H9 (cell line): ENCODE measurements around the gene ODAD2. TPM values are rescaled to one million over a fixed set of nuclear protein-coding genes. Genes with fewer than 3 reads are reported as not detected.

Experiments used
- DNase-seq: peaks from one replicate; pipeline ENCODE4 v3.0.0-alpha.2; 2017
- H2AFZ ChIP-seq: one replicate; pipeline ENCODE4 v1.6.1; 2013; ENCODE audit warnings: mild to moderate bottlenecking, low read length, control low read depth, moderate library complexity
- H2AK5ac ChIP-seq: 2 replicates; pipeline ENCODE4 v1.6.1; 2013; ENCODE audit warnings: low read length, control low read depth, mixed read lengths; ENCODE audit not compliant: insufficient read length
- H2BK120ac ChIP-seq: one replicate; pipeline ENCODE4 v1.6.1; 2013; ENCODE audit warnings: low read depth, mild to moderate bottlenecking, low read length, control low read depth, inconsistent platforms; ENCODE audit not compliant: poor library complexity, severe bottlenecking
- H2BK12ac ChIP-seq: 2 replicates; pipeline ENCODE4 v1.6.1; 2013; ENCODE audit warnings: low read length, control low read depth, mixed read lengths, low read depth; ENCODE audit not compliant: insufficient read length
- H2BK15ac ChIP-seq: 2 replicates; pipeline ENCODE4 v1.6.1; 2013; ENCODE audit warnings: low read depth, low read length, control low read depth
- H2BK20ac ChIP-seq: one replicate; pipeline ENCODE4 v1.6.1; 2013; ENCODE audit warnings: low read depth, mild to moderate bottlenecking, low read length, control low read depth, inconsistent platforms; ENCODE audit not compliant: poor library complexity, severe bottlenecking
- H2BK5ac ChIP-seq: 2 replicates; pipeline ENCODE4 v1.6.1; 2013; ENCODE audit warnings: low read length, control low read depth, mixed read lengths; ENCODE audit not compliant: insufficient read length
- H3K14ac ChIP-seq: 2 replicates; pipeline ENCODE4 v1.6.1; 2013; ENCODE audit warnings: low read length, control low read depth; ENCODE audit not compliant: insufficient read depth
- H3K18ac ChIP-seq: 2 replicates; pipeline ENCODE4 v1.6.1; 2013; ENCODE audit warnings: low read depth, mild to moderate bottlenecking, mixed read lengths, low read length, control low read depth; ENCODE audit not compliant: insufficient read length
- H3K23ac ChIP-seq: 2 replicates; pipeline ENCODE4 v1.6.1; 2013; ENCODE audit warnings: low read length, control low read depth, mixed read lengths, low read depth; ENCODE audit not compliant: insufficient read length
- H3K23me2 ChIP-seq: 2 replicates; pipeline ENCODE4 v1.6.1; 2013; ENCODE audit warnings: low read depth, mild to moderate bottlenecking, mixed read lengths, low read length, control low read depth; ENCODE audit not compliant: insufficient read length, poor library complexity, severe bottlenecking
- H3K27ac ChIP-seq: 2 replicates; pipeline ENCODE4 v1.5.1; 2013; ENCODE audit warnings: low read length, control low read depth, mixed read lengths, low read depth; ENCODE audit not compliant: insufficient read length
- H3K27me3 ChIP-seq: 2 replicates; pipeline ENCODE4 v1.6.1; 2013; ENCODE audit warnings: low read length, control low read depth, inconsistent platforms; ENCODE audit not compliant: insufficient read depth
- H3K4ac ChIP-seq: 2 replicates; pipeline ENCODE4 v1.6.1; 2013; ENCODE audit warnings: low read depth, mild to moderate bottlenecking, control low read depth, inconsistent platforms, low read length, moderate library complexity
- H3K4me1 ChIP-seq: 2 replicates; pipeline ENCODE4 v1.6.1; 2013; ENCODE audit warnings: low read length, control low read depth, inconsistent platforms; ENCODE audit not compliant: insufficient read depth
- H3K4me2 ChIP-seq: 2 replicates; pipeline ENCODE4 v1.6.1; 2013; ENCODE audit warnings: low read length, control low read depth, mixed read lengths; ENCODE audit not compliant: insufficient read length, insufficient read depth
- H3K56ac ChIP-seq: 2 replicates; pipeline ENCODE4 v1.6.1; 2013; ENCODE audit warnings: low read depth, mild to moderate bottlenecking, mixed read lengths, low read length, control low read depth; ENCODE audit not compliant: insufficient read length
- H3K79me1 ChIP-seq: 2 replicates; pipeline ENCODE4 v1.6.1; 2013; ENCODE audit warnings: low read depth, mild to moderate bottlenecking, moderate library complexity, low read length, control low read depth, inconsistent platforms; ENCODE audit not compliant: insufficient read depth, poor library complexity, severe bottlenecking
- H3K79me2 ChIP-seq: 2 replicates; pipeline ENCODE4 v1.6.1; 2013; ENCODE audit warnings: low read length, control low read depth, inconsistent platforms; ENCODE audit not compliant: insufficient read depth
- H3K9ac ChIP-seq: 2 replicates; pipeline ENCODE4 v1.6.1; 2013; ENCODE audit warnings: low read length, control low read depth, mixed read lengths; ENCODE audit not compliant: insufficient read length; ENCODE audit errors: extremely low read depth
- H3K9me3 ChIP-seq: one replicate; pipeline ENCODE4 v1.6.1; 2013; ENCODE audit warnings: low read depth, low read length, inconsistent platforms; ENCODE audit not compliant: control insufficient read depth
- H3T11ph ChIP-seq: one replicate; pipeline ENCODE4 v1.6.1; 2013; ENCODE audit warnings: mild to moderate bottlenecking, low read length, control low read depth, inconsistent platforms
- H4K20me1 ChIP-seq: one replicate; pipeline ENCODE4 v1.6.1; 2013; ENCODE audit not compliant: control insufficient read depth, insufficient read length, insufficient read depth
- H4K5ac ChIP-seq: 2 replicates; pipeline ENCODE4 v1.6.1; 2013; ENCODE audit warnings: low read depth, mild to moderate bottlenecking, mixed read lengths, low read length, control low read depth; ENCODE audit not compliant: insufficient read length
- H4K8ac ChIP-seq: replicated peaks from 2 replicates; pipeline ENCODE4 v1.6.1; 2013; ENCODE audit warnings: low read length, control low read depth, mixed read lengths, low read depth; ENCODE audit not compliant: insufficient read length
- H4K91ac ChIP-seq: 2 replicates; pipeline ENCODE4 v1.6.1; 2013; ENCODE audit warnings: low read depth, mild to moderate bottlenecking, moderate library complexity, mixed read lengths, low read length, control low read depth; ENCODE audit not compliant: insufficient read length
- H3K27ac Mint-ChIP-seq, 3 experiments: 2 replicates in 2 of 3; 3 replicates in 1 of 3; pipeline ENCODE4 v1.8.0; 2020 to 2021; ENCODE audit warnings: mixed read lengths in 3 of 3, mild to moderate bottlenecking in 1 of 3, moderate library complexity in 1 of 3
- H3K27me3 Mint-ChIP-seq: 2 replicates; pipeline ENCODE4 v1.8.0; 2021; ENCODE audit warnings: low read depth, mild to moderate bottlenecking, moderate library complexity, mixed read lengths
- H3K36me3 Mint-ChIP-seq, 3 experiments: 2 replicates in 2 of 3; 3 replicates in 1 of 3; pipeline ENCODE4 v1.8.0; 2020 to 2021; ENCODE audit warnings: low read depth in 3 of 3, mixed read lengths in 3 of 3; ENCODE audit not compliant: insufficient read depth in 1 of 3
- H3K4me1 Mint-ChIP-seq, 2 experiments: 2 replicates each; pipeline ENCODE4 v1.8.0; 2020; ENCODE audit warnings: mixed read lengths in 2 of 2
- H3K4me3 Mint-ChIP-seq, 2 experiments: 2 replicates in 1 of 2; 3 replicates in 1 of 2; pipeline ENCODE4 v1.8.0; 2020 to 2021; ENCODE audit warnings: mild to moderate bottlenecking in 2 of 2, mixed read lengths in 2 of 2, moderate library complexity in 1 of 2
- H3K9me3 Mint-ChIP-seq, 2 experiments: 2 replicates in 1 of 2; 3 replicates in 1 of 2; pipeline ENCODE4 v1.8.0; 2020; ENCODE audit warnings: mild to moderate bottlenecking in 2 of 2, mixed read lengths in 2 of 2, moderate library complexity in 1 of 2
- CTCF ChIP-seq: fragments of 200-600 bp; sonication (generic); conservative IDR thresholded peaks from 3 replicates; pipeline ENCODE4 v1.8.0; 2021; ENCODE audit warnings: antibody characterized with exemption, mild to moderate bottlenecking
- WGBS: extraction: QIAGEN DNeasy Blood & Tissue Kit; methylation state at CpG from one replicate; pipeline ENCODE4 v1.1.7; 2013; ENCODE audit warnings: missing lambda C conversion rate, low lambda C conversion rate, mixed read lengths; ENCODE audit not compliant: insufficient read length; ENCODE audit errors: extremely low coverage; 5-methylcytosine and 5-hydroxymethylcytosine counted together
- total RNA-seq: library from RNA; stranded (reverse); gene quantifications from 2 replicates; pipeline ENCODE4 v1.2.1, GENCODE V29; 2021

ODAD2 gene
- total RNA-seq, 1 experiment from 2014 or later, result 4.5 TPM

GRCh38 chr10:27844223-27844622 is 154.7 kb downstream of the ODAD2 start:
- Histone ChIP-seq H3K56ac (no peak overlapping the region), H3K18ac (no peak overlapping the region), H2BK5ac (no peak overlapping the region), H2AK5ac (no peak overlapping the region), H3K9me3 (no peaks in the 10 kb centered on the region), H4K91ac (no peak overlapping the region), H3K23me2 (no peaks in the 10 kb centered on the region), H3K4me2 (no peak overlapping the region), H4K8ac (no peak overlapping the region), H4K20me1 (no peaks in the 10 kb centered on the region), H3K9ac (no peak overlapping the region), H2BK15ac (no peak overlapping the region), H3K27ac (no peak overlapping the region), H3K4me1 (no peaks in the 10 kb centered on the region), H3K14ac (no peak overlapping the region), H4K5ac (no peak overlapping the region), H3T11ph (no peak overlapping the region), H3K4ac (no peak overlapping the region), H2BK20ac (no peak overlapping the region), H2AFZ (no peak overlapping the region), H2BK12ac (no peak overlapping the region), H3K27me3 (no peaks in the 10 kb centered on the region), H3K23ac (no peak overlapping the region), H2BK120ac (no peak overlapping the region), H3K79me1 (no peaks in the 10 kb centered on the region), H3K79me2 (no peaks in the 10 kb centered on the region)
- H3K4me3 Mint-ChIP-seq, result no peak overlapping the region
- DNase-seq, result no peak
- peaks cover 0 to 8% (median 3%) of the 10 kb centered on the region in 3 experiments; a peak in 4 of 7 replicates for H3K36me3 Mint-ChIP-seq
- WGBS, result no CpG with 5 or more reads among the region's 1 CpG
- no peak for TF ChIP-seq CTCF
- H3K9me3 Mint-ChIP-seq, result peaks cover 14 to 15% of the 10 kb centered on the region in 2 experiments; a peak in 4 of 5 replicates
- H3K27me3 Mint-ChIP-seq, result no peaks in the 10 kb centered on the region; the same call in 1 of the 2 replicates
- H3K4me1 Mint-ChIP-seq, result no peaks in the 10 kb centered on the region
- H3K27ac Mint-ChIP-seq, result peak overlapping the region in 1 of 3 experiments; percentile 84; a peak in 1 of 7 replicates
